HL-60/S4 treated with phorbol 12-myristate 13-acetate at 8.2 ng/mL for 4 days and 3 days (cell line): ENCODE measurements around the gene BZW1.

Experiments used
- in situ Hi-C: fragments of 300-500 bp; cut with MboI; formaldehyde crosslinking; loops from 2 replicates; pipeline ENCODE4 v1.15.0; 2022; ENCODE audit warnings: low sequenced_read_pairs

BZW1 gene

GRCh38 chr2:200811333-200812121, at the start of gene BZW1:
Gene BZW1, plus strand, starts transcription at chr2:200811910. Its CDS starts 1,308 bp downstream, at chr2:200813218.
- in situ Hi-C loops = no loop called here

- in situ Hi-C loops = no loop called here
Measured at GRCh38 chr2:200762127-200762526, 49.6 kb upstream of the BZW1 start.

- in situ Hi-C loops = no loop called here
Measured at GRCh38 chr2:200763422-200763821, 48.3 kb upstream of the BZW1 start.

- in situ Hi-C loops = no loop called here
Measured at GRCh38 chr2:200765139-200765951, 46.4 kb upstream of the BZW1 start.

GRCh38 chr2:200765995-200766660, 45.6 kb upstream of the BZW1 start:
- in situ Hi-C loops = no loop called here

DNA sequence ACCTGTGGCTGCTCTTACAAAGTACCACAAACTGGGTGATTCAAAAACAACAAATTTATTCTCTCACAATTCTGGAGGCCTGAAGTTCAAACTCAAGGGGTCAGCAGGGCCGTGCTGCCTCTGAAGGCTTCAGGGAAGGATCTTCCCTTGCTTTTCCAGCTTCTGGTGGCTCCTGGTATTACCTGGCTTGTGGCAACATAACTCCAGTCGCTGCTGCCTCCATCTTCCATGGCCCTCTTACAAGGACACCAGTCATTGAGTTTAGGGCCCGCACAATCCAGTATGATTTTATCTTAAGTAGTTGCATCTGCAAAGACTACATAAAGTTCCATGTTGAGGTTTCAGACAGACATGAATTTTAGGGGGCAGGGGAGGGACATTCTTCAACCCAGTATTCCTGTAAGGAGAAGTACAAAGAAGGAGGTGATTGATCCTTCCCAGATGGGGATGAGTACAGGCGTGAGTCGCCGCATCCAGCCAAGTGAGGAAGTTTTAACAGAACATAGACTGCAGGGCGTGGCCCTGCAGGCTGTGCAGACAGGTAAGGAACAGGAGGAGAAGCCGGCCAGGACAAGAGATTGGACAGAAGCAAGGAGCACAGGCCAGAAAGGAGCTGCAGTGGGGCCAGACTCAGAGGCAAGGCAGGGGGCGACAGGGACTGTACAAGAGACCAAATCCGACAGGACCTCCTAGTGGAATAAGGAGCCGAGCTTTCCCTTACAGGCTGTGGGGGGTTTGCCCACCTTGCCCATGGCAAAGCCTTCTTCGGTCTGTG, 44.4 kb upstream of the BZW1 start:
- in situ Hi-C loops = no loop called here

DNA sequence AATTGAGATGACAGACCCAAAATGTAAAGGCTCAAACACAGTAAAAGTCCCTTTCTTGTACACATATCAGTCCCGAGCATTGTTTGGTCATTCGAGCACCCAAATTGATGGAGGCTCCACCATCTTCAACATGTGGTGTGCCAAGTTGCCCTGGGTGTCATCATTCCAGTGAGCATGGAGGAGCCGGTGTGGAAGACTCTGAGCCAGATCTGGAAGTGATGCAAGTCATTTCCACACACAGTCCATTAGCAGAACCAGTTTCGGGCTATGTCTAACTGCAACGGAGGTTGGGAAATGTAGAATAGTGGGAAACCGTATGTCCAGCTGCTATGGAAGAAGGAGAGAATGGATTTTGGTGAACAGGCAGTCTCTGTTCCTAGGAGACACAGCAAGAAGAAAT, 40.9 kb upstream of the BZW1 start:
- in situ Hi-C loops = no loop called here

GRCh38 chr2:200772620-200773019, 39.1 kb upstream of the BZW1 start:
- in situ Hi-C loops = no loop called here

DNA sequence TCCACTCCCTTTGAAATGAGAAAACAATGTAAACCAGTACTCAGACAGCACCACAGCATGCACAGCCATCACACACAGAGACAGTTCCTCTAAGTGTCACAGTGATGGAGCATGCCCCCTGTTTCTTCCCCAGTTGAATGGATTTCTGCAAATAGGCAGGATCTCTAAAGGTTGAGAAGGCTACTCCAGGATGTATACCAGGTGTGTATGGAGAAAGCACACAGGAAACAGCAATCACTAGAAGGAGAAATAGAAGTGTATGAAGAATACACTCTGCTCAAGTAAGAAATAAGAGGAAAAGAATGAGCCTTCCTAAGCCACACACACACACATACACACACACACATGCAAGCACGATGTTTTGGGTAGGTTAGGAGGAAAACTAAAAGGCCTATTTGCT, 38.6 kb upstream of the BZW1 start:
- in situ Hi-C loops = no loop called here

- in situ Hi-C loops = no loop called here
Measured at GRCh38 chr2:200774920-200775319, 36.8 kb upstream of the BZW1 start.

DNA sequence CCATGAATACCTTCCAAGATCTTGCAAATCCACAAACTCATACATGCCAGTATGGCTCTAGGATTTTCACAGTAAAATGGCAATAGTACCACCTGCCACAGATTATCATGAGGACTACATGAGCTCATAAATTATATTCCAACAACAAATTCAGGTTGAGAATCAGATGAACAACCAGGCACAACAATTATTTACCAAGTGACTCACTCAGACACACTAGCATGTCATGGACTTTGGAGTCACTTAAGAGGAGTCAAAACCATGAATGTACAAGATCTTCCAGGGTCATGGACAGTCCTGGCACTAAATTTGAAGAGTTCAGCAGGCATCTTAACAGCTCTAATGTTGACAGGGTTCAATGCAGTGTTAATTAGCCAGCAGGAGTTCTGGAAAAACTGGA, 34.4 kb upstream of the BZW1 start:
- in situ Hi-C loops = no loop called here

DNA sequence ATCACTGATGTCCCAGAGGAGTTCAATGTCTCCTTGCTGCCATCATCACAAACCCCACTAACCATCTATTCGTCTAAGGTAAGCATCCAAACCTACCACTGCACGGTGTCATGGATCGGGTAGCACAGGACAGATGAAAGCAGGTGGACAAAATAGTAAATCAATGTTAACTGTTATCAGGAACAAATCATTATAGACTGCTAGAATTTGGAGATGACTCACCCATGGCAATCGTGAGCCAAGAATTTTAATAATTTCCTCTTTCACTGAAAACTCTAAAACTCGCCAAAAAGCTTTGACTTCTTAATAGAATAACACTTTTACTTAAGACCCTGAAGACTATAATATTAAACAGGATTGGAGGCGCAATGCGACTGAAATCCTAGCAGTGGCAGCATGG, 33.7 kb upstream of the BZW1 start:
- in situ Hi-C loops = no loop called here

DNA sequence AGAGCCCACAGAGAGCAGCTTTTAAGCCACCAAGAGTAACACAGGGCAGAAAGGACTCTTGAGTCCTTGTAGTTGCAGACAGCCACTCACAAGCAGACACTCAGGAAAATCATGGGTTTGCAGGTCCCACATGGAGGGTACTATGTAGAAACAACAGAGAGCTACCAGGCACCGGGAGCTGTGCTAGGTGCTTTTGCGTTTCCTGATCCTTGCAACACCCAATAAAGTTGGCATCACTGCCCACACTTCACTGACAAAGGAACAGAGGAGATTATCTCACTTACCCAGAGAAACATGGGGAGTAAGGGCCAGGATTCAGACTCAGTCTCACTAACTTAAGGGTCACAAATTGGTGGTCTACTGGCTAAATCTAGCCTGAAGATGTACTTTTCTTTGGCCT, 32.5 kb upstream of the BZW1 start:
- in situ Hi-C loops = no loop called here

GRCh38 chr2:200781616-200782015, 30.1 kb upstream of the BZW1 start:
- in situ Hi-C loops = no loop called here

DNA sequence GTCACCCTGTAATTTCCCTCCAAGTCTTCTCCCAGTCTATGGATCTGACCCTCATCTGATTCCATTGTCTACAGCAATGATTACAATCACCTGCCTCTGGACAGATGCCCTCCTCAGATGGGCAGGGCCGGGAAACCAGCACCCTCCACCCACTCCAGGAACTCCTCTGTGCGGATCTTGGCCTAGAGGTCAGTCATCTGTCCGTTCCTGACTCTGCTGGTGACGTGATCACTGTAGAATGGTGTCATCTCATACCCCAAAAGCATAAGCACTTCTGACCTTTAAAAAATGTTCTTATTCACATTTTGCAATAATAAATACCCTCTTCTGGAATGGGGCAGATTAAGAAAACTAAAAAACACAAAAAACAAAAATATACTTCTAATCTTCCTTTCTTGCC, 29.5 kb upstream of the BZW1 start:
- in situ Hi-C loops = no loop called here

DNA sequence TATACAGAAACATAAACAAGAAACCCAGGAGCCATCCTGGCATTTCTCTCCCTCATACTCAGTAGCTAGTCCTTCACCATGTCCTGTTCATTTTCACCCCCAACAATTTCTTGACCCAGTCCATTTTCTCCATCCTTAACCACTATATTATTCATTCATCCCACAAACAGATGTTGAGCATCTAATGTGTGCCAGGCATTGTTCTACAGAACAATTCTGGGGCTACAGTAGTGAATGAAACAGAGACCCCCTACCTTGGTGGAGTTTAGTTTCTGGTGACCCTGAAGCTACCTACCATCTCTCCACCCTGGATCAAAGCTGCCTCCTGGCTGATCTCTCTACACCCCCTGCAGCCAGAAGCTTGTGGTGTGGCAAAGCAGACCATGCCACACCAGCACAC, 27.5 kb upstream of the BZW1 start:
- in situ Hi-C loops = no loop called here

GRCh38 chr2:200786423-200786822, 25.3 kb upstream of the BZW1 start:
- in situ Hi-C loops = no loop called here

- in situ Hi-C loops = no loop called here
Measured at GRCh38 chr2:200786826-200787225, 24.9 kb upstream of the BZW1 start.

DNA sequence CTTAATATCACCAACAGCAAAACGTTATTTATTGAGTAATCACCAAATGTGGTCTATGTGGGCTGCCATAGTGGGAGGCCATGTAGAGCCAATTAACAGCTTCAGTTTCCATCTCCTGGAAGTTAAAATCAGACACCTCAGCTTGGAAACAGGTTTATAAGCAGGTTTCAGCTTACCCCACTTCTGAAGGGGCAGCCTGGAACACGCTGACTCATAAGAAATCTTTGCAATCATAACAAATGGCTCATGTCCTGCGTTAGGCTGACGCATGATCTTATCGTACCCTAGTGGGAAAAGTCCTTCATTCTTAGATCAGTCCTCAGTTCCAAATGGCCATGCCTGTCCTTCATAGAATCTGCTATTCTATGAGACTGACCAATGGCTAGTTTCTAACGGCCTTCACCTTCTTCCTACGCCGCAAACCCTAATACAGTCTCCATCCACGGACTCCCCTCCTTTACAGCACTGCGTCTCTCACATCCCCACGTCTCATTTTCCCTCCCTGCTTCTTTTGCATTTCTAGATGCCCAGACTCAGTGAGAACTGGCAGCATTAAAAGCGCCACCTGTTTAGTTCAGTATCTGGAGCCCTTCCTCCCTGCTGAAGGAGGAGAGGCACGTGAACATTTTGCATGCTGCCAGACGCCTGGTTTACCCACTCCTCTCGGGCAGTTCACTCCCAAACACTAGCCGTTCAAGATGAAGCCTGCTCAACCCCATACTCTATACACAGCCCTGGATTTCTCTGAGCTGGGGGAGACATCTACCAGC, 24.2 kb upstream of the BZW1 start:
- in situ Hi-C loops = no loop called here

DNA sequence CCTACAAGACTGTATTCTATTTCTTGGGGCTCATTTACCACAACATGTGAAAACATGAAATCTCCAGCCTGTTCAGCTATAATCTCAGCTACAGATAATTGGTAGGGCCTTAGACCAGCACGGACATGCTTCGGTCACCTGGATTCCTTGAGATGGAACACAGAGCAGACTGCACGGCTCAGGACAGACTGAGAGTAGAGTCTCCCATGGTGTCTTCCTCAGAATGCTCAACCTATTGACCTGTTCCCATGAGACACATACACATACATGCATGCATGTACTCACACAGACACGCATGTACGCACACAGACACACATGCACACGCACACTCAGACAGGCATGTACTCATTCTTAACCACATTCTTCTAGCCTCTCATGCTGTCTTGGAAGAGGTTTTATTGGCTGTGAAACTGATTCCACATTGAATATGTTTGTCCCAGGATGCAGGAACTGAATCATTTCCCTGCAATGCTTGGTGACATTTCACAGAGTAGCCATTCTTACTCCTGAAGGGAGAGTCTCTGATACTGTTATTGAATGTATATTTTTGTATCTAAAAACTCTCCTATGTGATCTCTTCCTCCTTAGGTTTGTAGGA, 23.5 kb upstream of the BZW1 start:
- in situ Hi-C loops = no loop called here
